ENCODE data around the gene SLC30A2. TPM values are rescaled to one million over a fixed set of nuclear protein-coding genes. Genes with fewer than 3 reads are reported as not detected.

SLC30A2 gene
- total and polyA plus RNA-seq, 9 of the 15 experiments (the other 6 are each of a cell fraction or from before 2014, with no cell fraction given): 0.01 to 0.18 (median 0.06) TPM; not detected in 3

DNA sequence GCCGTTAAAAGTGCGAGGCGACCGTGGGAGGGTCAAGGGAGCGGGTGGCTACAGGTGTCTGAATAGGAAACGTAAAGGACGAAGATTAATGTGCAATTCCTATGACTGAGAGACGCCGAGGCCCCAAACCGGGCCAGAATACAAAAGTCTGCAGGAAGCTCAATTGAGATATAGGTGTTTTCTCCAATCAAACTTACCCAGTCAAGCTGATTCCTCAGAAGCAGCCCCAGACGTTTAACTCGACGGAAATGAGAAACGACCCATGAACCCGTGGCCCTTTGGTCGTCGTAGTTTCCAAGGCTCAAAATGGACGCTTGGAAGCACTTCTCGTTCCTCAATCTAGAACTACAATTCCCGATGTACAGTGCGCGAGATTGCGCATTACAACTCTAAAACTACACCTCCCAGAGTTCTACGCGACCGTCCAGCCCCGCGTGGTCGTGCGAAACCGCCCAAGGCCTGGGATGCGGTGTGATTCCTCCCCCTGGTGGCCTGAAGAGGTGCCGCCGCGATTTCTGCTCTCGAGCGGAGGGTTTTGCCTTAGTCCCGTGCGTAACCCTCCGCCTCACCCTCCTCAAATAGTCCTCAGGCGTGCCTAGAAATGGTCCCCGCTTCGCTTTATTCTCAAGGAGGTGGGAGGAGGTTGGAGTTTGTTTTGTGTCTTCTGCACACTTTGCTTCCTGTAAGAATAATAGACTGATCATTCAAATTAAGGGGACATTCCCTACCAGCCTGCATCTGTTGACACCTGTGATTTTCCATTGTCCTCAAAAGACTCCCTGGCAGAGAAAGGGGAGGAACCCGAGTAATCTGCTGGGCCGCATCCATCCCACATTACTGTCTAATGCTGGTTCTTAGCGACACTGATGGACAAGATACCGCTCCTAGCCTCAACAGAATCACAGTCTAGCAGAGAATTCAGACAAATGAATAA is 47.8 kb downstream of the SLC30A2 start, which contains the start of gene PAFAH2 (continued):
- TF ChIP-seq, protein P1, sequence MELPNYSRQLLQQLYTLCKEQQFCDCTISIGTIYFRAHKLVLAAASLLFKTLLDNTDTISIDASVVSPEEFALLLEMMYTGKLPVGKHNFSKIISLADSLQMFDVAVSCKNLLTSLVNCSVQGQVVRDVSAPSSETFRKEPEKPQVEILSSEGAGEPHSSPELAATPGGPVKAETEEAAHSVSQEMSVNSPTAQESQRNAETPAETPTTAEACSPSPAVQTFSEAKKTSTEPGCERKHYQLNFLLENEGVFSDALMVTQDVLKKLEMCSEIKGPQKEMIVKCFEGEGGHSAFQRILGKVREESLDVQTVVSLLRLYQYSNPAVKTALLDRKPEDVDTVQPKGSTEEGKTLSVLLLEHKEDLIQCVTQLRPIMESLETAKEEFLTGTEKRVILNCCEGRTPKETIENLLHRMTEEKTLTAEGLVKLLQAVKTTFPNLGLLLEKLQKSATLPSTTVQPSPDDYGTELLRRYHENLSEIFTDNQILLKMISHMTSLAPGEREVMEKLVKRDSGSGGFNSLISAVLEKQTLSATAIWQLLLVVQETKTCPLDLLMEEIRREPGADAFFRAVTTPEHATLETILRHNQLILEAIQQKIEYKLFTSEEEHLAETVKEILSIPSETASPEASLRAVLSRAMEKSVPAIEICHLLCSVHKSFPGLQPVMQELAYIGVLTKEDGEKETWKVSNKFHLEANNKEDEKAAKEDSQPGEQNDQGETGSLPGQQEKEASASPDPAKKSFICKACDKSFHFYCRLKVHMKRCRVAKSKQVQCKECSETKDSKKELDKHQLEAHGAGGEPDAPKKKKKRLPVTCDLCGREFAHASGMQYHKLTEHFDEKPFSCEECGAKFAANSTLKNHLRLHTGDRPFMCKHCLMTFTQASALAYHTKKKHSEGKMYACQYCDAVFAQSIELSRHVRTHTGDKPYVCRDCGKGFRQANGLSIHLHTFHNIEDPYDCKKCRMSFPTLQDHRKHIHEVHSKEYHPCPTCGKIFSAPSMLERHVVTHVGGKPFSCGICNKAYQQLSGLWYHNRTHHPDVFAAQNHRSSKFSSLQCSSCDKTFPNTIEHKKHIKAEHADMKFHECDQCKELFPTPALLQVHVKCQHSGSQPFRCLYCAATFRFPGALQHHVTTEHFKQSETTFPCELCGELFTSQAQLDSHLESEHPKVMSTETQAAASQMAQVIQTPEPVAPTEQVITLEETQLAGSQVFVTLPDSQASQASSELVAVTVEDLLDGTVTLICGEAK (IDR thresholded peaks at IDR 0.05): peak; percentile 93
- TF ChIP-seq, protein P1 (CRISPR knock-in tag; IDR thresholded peaks at IDR 0.05): no peak
- TF ChIP-seq, protein P2, sequence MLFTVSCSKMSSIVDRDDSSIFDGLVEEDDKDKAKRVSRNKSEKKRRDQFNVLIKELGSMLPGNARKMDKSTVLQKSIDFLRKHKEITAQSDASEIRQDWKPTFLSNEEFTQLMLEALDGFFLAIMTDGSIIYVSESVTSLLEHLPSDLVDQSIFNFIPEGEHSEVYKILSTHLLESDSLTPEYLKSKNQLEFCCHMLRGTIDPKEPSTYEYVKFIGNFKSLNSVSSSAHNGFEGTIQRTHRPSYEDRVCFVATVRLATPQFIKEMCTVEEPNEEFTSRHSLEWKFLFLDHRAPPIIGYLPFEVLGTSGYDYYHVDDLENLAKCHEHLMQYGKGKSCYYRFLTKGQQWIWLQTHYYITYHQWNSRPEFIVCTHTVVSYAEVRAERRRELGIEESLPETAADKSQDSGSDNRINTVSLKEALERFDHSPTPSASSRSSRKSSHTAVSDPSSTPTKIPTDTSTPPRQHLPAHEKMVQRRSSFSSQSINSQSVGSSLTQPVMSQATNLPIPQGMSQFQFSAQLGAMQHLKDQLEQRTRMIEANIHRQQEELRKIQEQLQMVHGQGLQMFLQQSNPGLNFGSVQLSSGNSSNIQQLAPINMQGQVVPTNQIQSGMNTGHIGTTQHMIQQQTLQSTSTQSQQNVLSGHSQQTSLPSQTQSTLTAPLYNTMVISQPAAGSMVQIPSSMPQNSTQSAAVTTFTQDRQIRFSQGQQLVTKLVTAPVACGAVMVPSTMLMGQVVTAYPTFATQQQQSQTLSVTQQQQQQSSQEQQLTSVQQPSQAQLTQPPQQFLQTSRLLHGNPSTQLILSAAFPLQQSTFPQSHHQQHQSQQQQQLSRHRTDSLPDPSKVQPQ (CRISPR knock-in tag; IDR thresholded peaks at IDR 0.05; ENCODE audit: borderline replicate concordance): no peak
- TF ChIP-seq MTA3 (IDR thresholded peaks at IDR 0.05; ENCODE audit: borderline replicate concordance) (peak; percentile 92), SRSF1 (IDR thresholded peaks at IDR 0.05; ENCODE audit: low read depth, low read length) (no peak)
